ENCODE data around the gene ZNF592. TPM values are rescaled to one million over a fixed set of nuclear protein-coding genes. Genes with fewer than 3 reads are reported as not detected.

The ZNF592 gene
- total and polyA plus RNA-seq, 2 donors (not counting 1 experiment from before 2014, with no cell fraction given) = 5.1 to 7.5 TPM

- Histone ChIP-seq H3K36me3 (ENCODE audit: control insufficient read depth, insufficient read depth, low read length) (peaks cover 12% of the 10 kb centered on the region), H3K4me1 (ENCODE audit: control insufficient read depth, extremely low read depth, insufficient read depth, low read length) (no peaks in the 10 kb centered on the region), H4K20me1 (ENCODE audit: control insufficient read depth, extremely low read depth, insufficient read depth, low read length) (no peaks in the 10 kb centered on the region), H3K79me2 (ENCODE audit: control insufficient read depth, insufficient read depth, low read length) (peaks cover 5% of the 10 kb centered on the region), H3K9ac (ENCODE audit: insufficient read depth, low read length) (no peak overlapping the region), H3K4me2 (ENCODE audit: extremely low read depth, insufficient read depth, low read length) (no peak overlapping the region), H3K27me3 (ENCODE audit: control insufficient read depth, insufficient read depth, low read length) (no peaks in the 10 kb centered on the region), H3K4me3 (replicated peaks in 1 of 4; ENCODE audit: control extremely low read depth in 1 of 4, insufficient read depth in 1 of 4, low read depth in 3 of 4, low read length in 4 of 4) (no peak overlapping the region), H3K9me3 (ENCODE audit: control insufficient read depth, insufficient read depth, low read depth, low read length) (no peaks in the 10 kb centered on the region), H2AFZ (ENCODE audit: low read length) (no peak overlapping the region), H3K27ac (ENCODE audit: insufficient read depth, low read length) (no peak overlapping the region)
- DNase-seq (ENCODE audit: low read depth in 2 of 2) = no peak
- TF ChIP-seq EZH2 (IDR thresholded peaks at IDR 0.05; ENCODE audit: low read length, missing control alignments) (no peak), CTCF (conservative IDR thresholded peaks at IDR 0.05 in 1 of 2, IDR thresholded peaks at IDR 0.05 in 1 of 2; ENCODE audit: low read depth in 1 of 2, low read length in 2 of 2) (no peak)
Measured at GRCh38 chr15:84794162-84794547, 45.8 kb downstream of the ZNF592 start.

- no peak overlapping the region for H3K27ac ChIP-seq (ENCODE audit: insufficient read depth, low read length)
- H3K4me3 ChIP-seq (replicated peaks in 1 of 4; ENCODE audit: control extremely low read depth in 1 of 4, insufficient read depth in 1 of 4, low read depth in 3 of 4, low read length in 4 of 4) = no peak overlapping the region
- no peak overlapping the region for H3K9ac ChIP-seq (ENCODE audit: insufficient read depth, low read length)
- H3K79me2 ChIP-seq (ENCODE audit: control insufficient read depth, insufficient read depth, low read length) = peaks cover 2% of the 10 kb centered on the region
- peaks cover 22% of the 10 kb centered on the region for H3K36me3 ChIP-seq (ENCODE audit: control insufficient read depth, insufficient read depth, low read length)
- no peaks in the 10 kb centered on the region for H3K4me1 ChIP-seq (ENCODE audit: control insufficient read depth, extremely low read depth, insufficient read depth, low read length)
- H4K20me1 ChIP-seq (ENCODE audit: control insufficient read depth, extremely low read depth, insufficient read depth, low read length) = no peaks in the 10 kb centered on the region
- no peak for TF ChIP-seq CTCF (conservative IDR thresholded peaks at IDR 0.05 in 1 of 2, IDR thresholded peaks at IDR 0.05 in 1 of 2; ENCODE audit: low read depth in 1 of 2, low read length in 2 of 2)
- TF ChIP-seq EZH2 (IDR thresholded peaks at IDR 0.05; ENCODE audit: low read length, missing control alignments) = no peak
- no peak for DNase-seq (ENCODE audit: low read depth in 2 of 2)
- no peak overlapping the region for H2AFZ ChIP-seq (ENCODE audit: low read length)
- no peaks in the 10 kb centered on the region for H3K9me3 ChIP-seq (ENCODE audit: control insufficient read depth, insufficient read depth, low read depth, low read length)
- no peak overlapping the region for H3K4me2 ChIP-seq (ENCODE audit: extremely low read depth, insufficient read depth, low read length)
- H3K27me3 ChIP-seq (ENCODE audit: control insufficient read depth, insufficient read depth, low read length) = no peaks in the 10 kb centered on the region
Measured at GRCh38 chr15:84795186-84795585, 46.8 kb downstream of the ZNF592 start.

DNA sequence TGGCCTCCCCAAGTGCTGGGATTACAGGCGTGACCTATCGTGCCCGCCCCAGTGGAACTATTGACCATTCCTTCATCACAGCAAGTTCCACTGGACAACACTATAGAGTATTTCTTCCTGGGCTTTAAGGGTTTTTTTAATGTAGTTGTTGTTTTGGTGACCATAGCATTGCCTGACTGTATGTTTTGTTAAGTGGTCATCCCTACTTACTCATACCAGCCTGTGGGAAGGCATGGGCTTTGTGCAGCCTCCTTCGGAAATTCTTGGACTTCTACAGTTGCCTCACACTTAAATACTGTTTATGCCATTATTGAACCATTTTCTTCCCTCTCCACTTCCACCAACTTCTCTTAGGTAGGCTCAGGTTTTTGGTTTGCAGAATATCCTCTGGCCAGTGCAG, 48.8 kb downstream of the ZNF592 start:
- no peak overlapping the region for H3K4me3 ChIP-seq (replicated peaks in 1 of 4; ENCODE audit: control extremely low read depth in 1 of 4, insufficient read depth in 1 of 4, low read depth in 3 of 4, low read length in 4 of 4)
- no peaks in the 10 kb centered on the region for H4K20me1 ChIP-seq (ENCODE audit: control insufficient read depth, extremely low read depth, insufficient read depth, low read length)
- H3K9ac ChIP-seq (ENCODE audit: insufficient read depth, low read length) = no peak overlapping the region
- H2AFZ ChIP-seq (ENCODE audit: low read length) = no peak overlapping the region
- no peaks in the 10 kb centered on the region for H3K79me2 ChIP-seq (ENCODE audit: control insufficient read depth, insufficient read depth, low read length)
- H3K27ac ChIP-seq (ENCODE audit: insufficient read depth, low read length) = no peak overlapping the region
- peak; percentile 13 to 79 for DNase-seq (ENCODE audit: low read depth in 2 of 2)
- H3K36me3 ChIP-seq (ENCODE audit: control insufficient read depth, insufficient read depth, low read length) = peaks cover 23% of the 10 kb centered on the region
- no peaks in the 10 kb centered on the region for H3K9me3 ChIP-seq (ENCODE audit: control insufficient read depth, insufficient read depth, low read depth, low read length)
- H3K4me1 ChIP-seq (ENCODE audit: control insufficient read depth, extremely low read depth, insufficient read depth, low read length) = no peaks in the 10 kb centered on the region
- TF ChIP-seq EZH2 (IDR thresholded peaks at IDR 0.05; ENCODE audit: low read length, missing control alignments) = no peak
- TF ChIP-seq CTCF (conservative IDR thresholded peaks at IDR 0.05 in 1 of 2, IDR thresholded peaks at IDR 0.05 in 1 of 2; ENCODE audit: low read depth in 1 of 2, low read length in 2 of 2) = no peak
- no peak overlapping the region for H3K4me2 ChIP-seq (ENCODE audit: extremely low read depth, insufficient read depth, low read length)
- no peaks in the 10 kb centered on the region for H3K27me3 ChIP-seq (ENCODE audit: control insufficient read depth, insufficient read depth, low read length)

Measured in fibroblast of lung (primary cell).